GM12891 (cell line): ENCODE results near the gene CELSR1.

Experiments
- POLR2A ChIP-seq: IDR thresholded peaks from 2 replicates; pipeline ENCODE4 v1.6.1; 2011; ENCODE audit warnings: low read depth, low read length, control low read depth
- POLR2AphosphoS5 ChIP-seq: IDR thresholded peaks from 2 replicates; pipeline ENCODE4 v1.6.1; 2011; ENCODE audit warnings: low read depth, low read length, control low read depth

- TF ChIP-seq POLR2A (no peak), POLR2AphosphoS5 (no peak)
Observed at GRCh38 chr22:46424496-46424895, 112.9 kb downstream of the CELSR1 start.
